NCI-H187 treated with DMSO at 0.1 percent for 48 hours (cell line): ENCODE results near the gene TMC4.
"Not testable (repeated sequence)": the region's sequence is repeated elsewhere in the genome, so short reads cannot be mapped to it uniquely, and the experiment has no call there.

Experiments
- DNase-seq: peaks from one replicate; lab custom pipeline; 2025; lab: John Stamatoyannopoulos, UW

The TMC4 gene

GRCh38 chr19:54179921-54180461 lies 7.0 kb upstream of the TMC4 start:
- DNase-seq = peak; percentile 50

DNA sequence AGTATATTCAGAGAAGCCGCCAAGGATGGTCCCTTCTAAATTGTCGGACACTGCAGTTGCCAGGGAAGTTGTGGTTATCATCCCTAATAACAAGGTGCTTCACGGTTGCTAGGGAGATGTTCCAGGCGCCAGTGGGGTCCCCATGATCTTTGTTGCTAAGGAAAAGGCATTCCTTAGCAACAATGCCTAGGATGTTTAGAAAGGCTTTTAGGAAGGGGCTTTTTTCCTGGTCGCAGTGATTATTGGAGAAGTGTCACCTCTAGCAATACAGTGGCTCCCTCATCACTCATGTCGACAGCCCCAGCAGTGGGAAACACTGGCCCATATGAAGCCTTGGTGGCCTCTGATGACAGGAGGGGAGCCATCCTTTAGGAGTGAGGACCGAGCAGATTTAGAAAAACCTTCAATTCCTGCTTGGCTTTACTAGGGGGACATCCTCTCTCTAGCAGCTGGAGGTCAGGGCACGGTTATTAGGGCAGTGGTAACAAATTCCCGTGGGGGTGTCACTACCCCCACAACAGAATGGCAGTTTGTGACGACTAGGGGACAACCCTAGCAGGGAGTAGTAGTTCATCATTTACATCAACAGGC lies 6.4 kb upstream of the TMC4 start:
- DNase-seq = no peak

DNA sequence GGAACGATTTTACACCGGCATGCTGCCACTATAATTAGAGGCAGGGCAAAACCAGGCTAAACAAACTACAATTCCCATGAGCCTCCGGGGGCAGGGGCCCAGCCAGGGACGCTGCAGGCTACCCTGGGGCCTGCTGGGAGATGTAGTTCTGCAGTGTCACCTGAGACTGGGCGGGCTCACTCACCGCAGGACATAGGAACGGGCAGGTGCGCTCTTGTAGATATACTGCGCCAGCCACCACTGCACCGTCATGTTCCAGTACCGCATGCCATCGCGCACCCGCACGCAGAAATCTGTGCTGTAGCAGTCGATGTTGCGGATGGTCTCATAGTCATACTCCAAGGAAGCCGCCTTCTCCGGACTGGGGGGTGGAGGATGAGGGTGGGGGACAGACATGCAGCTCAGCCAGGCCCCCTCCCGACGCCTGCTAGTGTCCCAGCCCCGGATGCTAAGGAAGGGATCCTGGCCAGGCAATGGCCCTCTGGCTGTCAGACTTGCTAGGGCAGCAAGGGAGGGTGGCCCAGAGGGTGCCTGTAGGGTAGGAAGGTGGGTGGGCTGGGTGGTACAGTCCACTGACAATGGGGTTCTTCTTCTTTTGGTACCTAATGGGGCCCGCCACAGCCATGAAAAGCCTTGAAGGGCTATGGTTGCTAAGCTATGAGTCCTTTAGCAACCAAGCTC lies 5.8 kb upstream of the TMC4 start:
- DNase-seq = peak; percentile 32

DNA sequence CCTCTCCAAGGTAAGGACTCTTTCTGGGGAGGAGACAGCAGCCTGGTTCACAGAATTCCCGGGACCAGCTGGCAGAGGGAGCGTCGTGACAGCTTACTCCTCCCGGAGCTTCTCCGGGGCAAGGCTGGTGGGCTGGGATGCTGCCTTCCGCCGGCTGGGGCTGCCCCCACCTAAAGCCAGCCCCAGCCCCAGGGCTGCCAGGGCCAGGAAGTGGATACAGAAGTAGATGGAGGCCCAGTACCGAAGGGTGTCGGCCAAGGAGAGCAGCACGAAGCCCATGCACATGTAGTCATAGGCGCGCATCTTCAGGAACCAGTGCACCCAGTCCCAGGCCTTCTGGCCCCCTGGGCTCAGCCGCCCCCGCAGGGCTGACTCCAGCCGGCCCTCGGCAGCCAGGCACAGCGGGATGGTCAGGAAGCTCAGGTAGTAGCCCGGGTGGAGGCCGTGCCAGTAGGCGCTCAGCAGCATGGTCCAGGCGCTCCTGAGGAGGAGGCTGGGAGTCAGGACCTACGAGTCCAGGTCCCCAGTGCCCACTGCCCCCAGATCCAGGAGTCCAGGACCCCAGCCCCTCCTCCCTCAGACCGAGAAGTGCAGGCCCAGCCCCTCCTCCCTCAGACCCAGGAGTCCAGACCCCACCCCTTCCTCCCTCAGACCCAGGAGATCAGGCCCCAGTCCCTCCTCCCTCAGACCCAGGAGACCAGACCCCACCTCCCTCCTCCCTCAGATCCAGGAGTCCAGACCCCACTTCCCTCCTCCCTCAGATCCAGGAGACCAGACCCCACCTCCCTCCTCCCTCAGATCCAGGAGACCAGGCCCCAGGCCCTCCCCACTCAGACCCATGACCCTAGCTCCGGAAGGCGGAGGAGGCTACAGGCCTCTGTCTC lies 1.2 kb upstream of the TMC4 start:
- DNase-seq = no peak

DNA sequence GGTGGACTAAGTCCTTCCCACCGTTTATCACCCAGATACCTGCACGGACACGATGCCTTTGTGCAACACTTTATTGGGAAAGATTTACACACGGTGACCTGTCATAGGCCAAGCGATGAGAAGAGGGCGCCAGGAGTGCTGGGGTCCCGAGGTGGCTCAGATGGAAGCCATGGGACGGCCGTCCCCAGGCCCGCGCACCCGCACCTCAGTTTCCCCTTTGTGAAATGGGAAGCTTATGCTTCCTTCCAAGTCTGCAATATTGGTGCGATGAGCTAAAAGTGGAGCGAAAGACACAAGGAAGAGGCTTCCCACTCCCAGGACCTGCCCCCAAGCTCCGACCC lies 369 bp upstream of the TMC4 start:
- no peak for DNase-seq

GRCh38 chr19:54171736-54172431 lies 1.1 kb downstream of the TMC4 start:
- not testable (repeated sequence) for DNase-seq

- no peak for DNase-seq
Measured at GRCh38 chr19:54169149-54169740, 3.7 kb downstream of the TMC4 start.

DNA sequence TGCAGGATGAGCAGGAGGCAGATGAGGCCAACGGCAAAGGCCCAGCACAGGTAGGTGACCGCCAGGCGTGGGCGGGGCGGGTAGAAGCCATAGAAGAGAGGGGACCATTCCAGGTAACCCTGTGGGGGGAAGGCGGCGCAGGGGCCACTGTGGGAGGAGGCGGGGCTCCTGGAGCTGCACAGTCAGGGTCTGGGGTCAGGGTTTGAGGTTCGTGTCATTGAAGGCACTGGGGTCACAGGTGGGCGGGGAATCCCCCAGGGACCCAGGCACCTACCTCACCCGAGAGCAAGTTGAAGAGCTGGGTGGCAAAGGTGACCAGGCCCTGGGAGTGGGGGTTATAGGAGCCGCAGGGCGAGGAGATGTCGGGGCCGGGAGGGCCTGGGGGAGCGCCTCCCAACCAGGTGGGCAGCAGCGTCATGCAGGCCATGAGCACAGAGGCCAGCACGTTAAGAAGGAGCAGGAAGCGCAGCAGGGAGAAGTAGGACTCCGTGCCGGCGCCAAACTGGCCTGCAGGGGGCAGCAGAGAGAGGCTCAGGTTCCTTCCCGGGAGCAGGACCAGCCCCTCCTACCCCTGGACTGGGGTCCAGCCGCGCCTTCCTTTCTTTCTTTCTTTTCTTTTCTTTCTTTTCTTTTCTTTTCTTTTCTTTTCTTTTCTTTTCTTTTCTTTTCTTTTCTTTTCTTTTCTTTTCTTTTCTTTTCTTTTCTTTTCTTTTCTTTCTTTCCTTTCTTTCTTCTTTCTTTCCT lies 4.6 kb downstream of the TMC4 start:
- peak; percentile 53 for DNase-seq

- DNase-seq = no peak
Measured at GRCh38 chr19:54165222-54165621, 7.7 kb downstream of the TMC4 start.

DNA sequence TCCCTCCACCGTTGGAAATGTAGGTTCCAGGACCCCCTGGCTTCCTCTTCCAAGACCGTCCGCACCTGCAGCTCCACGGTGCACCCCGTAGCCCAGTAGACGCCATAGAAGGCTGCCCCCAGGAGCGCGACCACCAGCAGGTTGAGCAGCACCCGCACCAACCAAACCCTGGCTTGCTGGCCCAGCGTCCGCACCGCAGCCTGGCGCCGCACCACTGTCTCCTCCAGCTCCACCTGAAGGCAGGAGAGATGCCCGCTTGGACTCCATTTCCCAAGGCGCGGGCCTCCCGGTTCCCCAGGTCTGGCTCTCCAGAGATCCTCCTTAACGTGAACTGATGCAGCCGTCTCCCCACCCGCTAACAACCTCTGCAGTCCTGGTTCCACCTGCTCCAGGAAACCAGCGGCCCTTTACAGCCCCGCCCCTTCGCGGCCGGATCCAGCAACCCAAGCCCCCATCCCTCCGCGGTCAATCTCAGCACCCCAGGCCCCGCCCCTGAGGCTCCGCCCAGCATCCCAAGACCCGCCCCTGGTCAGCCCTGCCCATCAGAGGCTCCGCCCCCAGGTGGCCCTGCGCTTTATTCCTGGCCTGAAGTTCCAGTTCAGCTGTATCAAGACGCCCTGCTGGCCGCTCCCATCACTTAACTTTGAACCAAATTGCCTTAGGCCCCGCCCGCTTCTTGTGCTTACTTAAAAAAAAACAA lies 8.4 kb downstream of the TMC4 start:
- peak; percentile 33 for DNase-seq

GRCh38 chr19:54162884-54163283 lies 10.1 kb downstream of the TMC4 start:
- no peak for DNase-seq

- peak; percentile 23 for DNase-seq
Measured at GRCh38 chr19:54162241-54162805, 10.6 kb downstream of the TMC4 start.

GRCh38 chr19:54160854-54161253 lies 12.1 kb downstream of the TMC4 start:
- DNase-seq = no peak

DNA sequence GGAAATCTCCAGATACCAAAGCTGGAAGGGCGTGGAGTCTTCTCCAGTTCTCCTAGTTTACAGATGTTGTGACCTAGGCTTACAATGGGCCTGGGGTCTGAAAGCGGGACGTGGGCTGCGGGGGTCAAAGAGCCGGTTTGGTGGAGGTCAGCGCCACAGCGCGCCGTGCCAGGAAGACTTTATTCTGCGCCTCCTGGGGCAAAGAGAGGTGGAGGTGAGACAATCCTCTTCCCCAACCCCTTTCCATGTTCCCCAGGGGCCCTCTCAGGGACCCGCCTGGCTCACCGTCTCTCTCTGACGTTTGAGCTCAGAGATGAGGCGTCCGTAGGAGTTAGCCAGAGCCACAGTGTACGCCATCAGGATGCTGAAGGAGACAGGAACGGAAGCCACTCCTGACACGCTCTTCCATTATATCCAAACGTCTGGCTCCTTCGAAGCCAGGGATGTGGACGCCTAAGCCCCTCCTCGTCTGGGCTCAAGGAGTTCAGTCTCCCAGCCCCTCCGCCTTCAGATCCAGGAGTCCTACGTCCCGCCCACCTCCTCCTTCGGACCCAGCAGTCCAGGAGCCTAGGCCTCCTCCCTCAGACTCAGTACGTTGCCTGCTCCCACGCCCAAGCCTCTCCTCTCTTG lies 12.7 kb downstream of the TMC4 start:
- no peak for DNase-seq

DNA sequence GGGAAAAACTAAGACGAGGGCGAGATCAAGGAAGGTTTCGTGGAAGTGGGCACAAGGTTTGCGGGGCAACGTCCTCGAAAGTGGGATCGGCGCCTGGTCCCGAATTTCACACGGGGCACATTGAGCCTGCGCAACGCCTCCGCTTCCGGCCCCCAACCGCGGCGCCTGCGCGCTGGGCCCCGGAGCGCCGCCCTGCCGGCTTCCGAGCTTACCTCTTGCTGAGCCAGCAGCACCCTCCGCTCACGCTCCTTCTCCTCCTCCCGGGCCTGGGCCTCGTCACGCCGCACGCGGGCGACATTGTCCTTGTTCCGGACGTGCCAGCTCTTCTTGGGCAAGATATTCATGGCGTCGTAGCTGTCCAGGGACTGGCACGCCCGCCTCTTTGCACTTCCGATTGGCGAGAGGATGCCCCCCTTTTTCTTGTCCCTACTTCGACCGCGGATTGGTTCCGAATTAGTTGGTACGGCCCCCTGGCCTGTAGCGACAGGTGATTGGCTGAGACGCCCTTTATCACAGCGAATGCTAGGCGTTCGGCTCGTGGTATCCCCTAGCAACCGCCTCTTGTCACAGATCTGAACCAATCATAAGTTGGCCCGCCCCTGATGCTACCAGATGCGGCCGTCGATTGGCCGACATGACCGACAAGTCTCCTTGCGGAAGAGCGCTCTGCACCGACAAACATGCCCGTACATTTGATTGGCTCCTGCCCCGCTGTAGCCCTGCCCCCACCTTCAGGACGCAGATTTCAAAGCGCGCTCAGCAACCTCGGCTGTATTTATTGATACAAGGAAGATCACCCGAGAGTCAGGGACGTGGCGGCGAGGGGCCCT lies 13.4 kb downstream of the TMC4 start, which contains the start of gene LENG1:
Gene LENG1 (minus strand): TSS at position 370 of the 830 bp plus-strand sequence. CDS start 26 bp downstream, at position 344.
- peak; percentile 98 for DNase-seq

DNA sequence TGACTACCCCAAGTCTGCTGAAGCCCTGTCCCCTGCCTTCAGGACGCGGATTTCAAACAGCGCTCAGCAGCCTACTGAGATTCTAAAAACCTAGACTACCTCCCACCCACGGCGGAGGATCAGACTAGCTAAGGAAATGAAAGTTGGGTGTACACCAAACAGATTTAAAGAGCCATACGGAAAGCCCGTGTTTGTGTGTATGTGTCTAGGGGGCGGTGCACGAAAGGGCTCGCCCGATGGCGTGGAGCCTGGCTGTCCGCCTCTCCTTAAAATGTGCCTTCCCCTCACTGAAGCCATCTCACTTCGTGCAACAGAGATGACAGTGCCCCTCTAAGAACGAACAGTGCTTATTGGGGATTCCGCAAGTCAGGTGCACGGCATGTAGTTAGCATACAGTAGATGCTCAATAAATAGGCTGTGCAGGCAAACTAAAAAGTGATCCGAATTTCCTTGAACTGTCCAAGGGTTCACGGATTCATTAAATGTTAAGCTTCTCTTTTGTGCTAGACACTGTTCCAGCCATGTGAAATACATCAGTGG lies 14.1 kb downstream of the TMC4 start:
- no peak for DNase-seq

DNA sequence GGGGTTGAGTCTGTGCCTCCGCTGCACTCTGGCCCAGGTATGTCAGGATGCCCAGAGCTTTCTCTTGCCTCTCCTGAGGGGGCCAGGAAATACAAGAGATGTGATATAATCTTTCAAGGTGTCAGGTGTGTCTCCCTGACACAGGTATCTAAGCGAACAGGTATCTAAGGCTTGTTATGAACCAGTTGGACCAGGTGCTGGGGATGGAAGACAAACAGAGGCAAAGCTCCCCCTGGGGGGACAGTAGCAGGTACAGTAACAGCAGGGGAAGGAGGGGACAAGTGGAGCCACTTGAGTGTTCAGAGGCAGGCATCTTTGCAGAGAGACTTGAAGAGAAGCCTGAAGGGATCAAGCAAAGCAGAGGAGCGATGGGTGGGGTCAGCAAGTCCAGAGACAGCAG lies 16.0 kb downstream of the TMC4 start:
- DNase-seq = no peak

- DNase-seq = no peak
Measured at GRCh38 chr19:54156490-54156889, 16.5 kb downstream of the TMC4 start.
